ENCODE measurements around the gene PLA2G4B.

PLA2G4B gene

DNA sequence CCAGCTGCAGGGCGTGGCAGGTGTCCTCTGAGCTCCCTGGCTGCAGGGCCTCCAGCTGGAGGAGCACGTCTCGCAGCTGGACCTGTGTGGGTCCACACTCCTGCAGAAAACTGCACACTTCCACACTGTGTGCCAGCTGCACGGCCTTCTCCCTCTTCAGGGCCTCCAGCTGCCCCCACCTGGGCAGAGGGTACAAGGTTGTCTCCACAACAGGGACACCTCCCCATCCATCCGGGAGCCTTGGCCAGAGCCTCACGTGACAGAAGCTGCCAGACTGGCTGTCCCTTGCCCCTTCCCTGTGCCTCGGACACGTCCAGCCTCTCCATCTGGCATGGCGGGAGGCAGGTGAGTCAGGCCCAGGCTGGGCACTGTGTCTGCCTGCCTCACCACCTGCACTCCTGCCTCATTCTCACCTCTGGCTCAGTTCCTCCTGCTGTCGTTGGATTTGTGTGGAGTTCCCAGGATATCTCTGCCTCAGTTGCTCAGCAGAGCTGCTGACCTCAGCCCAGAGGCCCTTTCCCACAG is 40.7 kb downstream of the PLA2G4B start:
- H3K4me3 ChIP-seq (ENCODE audit: low read depth, low read length) = no peak overlapping the region
- TF ChIP-seq, protein P1, sequence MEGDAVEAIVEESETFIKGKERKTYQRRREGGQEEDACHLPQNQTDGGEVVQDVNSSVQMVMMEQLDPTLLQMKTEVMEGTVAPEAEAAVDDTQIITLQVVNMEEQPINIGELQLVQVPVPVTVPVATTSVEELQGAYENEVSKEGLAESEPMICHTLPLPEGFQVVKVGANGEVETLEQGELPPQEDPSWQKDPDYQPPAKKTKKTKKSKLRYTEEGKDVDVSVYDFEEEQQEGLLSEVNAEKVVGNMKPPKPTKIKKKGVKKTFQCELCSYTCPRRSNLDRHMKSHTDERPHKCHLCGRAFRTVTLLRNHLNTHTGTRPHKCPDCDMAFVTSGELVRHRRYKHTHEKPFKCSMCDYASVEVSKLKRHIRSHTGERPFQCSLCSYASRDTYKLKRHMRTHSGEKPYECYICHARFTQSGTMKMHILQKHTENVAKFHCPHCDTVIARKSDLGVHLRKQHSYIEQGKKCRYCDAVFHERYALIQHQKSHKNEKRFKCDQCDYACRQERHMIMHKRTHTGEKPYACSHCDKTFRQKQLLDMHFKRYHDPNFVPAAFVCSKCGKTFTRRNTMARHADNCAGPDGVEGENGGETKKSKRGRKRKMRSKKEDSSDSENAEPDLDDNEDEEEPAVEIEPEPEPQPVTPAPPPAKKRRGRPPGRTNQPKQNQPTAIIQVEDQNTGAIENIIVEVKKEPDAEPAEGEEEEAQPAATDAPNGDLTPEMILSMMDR (IDR thresholded peaks at IDR 0.05; ENCODE audit: low read depth, low read length) = no peak

DNA sequence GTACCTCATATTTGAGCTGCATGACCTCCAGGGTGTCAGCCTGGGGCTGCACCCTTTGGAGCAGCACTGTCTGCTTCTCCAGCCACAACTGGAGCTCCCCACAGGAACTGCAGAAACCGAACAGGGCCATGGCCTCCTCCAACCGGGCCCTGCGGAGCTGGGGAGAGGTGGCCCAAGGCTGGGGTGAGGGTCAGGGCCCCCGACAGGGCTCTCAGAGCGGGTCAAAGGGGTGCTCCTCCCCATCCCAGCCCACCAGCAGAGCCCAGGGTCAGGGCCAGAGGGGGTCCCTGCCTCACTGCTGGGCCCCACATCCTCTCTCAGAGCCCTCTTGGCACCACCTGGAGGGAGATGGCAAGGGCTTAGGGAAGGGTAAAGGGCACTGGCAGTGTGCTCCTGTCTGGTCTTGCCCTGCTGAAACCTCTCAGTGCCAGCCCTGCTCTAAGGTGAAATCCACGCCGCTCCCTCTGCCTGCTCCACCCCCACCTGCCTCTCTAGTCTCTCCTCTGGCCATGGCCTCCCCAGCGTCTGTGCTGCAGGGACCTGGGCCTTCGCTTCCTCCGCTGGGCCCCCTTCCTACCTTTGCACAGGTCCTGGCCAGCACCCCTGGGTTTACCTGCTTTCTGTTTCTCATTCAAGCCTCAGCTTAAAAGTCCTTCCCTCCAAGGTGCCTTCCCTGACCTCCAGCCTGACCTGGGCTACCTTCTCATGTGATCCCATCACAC is 41.7 kb downstream of the PLA2G4B start:
- H3K4me3 ChIP-seq (ENCODE audit: low read depth, low read length) = no peak overlapping the region
- TF ChIP-seq, protein P1 (IDR thresholded peaks at IDR 0.05; ENCODE audit: low read depth, low read length) = no peak

DNA sequence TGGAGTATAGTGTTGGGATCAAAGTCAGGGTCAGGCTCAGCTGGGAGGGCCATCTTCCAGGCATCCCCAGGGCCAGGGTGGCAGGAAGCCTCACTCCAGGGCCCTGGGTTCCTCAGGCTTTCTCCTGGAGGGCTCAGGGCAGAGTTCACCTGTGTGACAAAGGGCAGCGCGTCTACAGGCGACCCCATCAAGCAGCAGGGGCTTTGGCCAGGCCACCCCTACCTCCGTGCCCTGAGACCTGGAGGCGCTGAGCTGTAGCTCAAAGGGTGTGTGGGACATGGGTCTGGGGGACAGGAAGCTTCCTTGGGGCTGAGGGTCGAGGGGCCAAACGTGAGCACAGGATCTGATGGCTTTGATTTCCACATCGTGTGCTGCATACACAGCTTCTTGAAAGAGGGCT is 42.4 kb downstream of the PLA2G4B start:
- TF ChIP-seq, protein P1 (IDR thresholded peaks at IDR 0.05; ENCODE audit: low read depth, low read length) = no peak
- H3K4me3 ChIP-seq (ENCODE audit: low read depth, low read length) = no peak overlapping the region

DNA sequence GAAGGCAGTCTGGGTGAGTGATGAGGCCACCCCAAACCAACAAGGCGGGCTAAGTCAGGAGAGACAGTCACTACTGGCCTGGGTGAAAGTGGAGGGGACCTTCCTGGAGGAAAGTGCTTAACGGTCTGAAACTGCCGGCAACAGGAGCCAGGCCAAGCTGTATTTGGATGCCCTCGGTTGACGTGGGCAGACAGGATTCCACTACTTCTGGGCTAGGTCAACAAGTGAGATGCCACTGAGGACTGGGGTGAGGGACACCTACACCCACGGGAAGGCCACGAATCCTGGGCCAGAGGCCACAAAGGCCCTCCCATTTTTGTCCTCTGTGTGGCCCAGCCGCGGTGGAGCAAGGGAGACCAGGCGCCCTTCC is 42.9 kb downstream of the PLA2G4B start:
- no peak overlapping the region for H3K4me3 ChIP-seq (ENCODE audit: low read depth, low read length)
- TF ChIP-seq, protein P1 (IDR thresholded peaks at IDR 0.05; ENCODE audit: low read depth, low read length) = no peak

DNA sequence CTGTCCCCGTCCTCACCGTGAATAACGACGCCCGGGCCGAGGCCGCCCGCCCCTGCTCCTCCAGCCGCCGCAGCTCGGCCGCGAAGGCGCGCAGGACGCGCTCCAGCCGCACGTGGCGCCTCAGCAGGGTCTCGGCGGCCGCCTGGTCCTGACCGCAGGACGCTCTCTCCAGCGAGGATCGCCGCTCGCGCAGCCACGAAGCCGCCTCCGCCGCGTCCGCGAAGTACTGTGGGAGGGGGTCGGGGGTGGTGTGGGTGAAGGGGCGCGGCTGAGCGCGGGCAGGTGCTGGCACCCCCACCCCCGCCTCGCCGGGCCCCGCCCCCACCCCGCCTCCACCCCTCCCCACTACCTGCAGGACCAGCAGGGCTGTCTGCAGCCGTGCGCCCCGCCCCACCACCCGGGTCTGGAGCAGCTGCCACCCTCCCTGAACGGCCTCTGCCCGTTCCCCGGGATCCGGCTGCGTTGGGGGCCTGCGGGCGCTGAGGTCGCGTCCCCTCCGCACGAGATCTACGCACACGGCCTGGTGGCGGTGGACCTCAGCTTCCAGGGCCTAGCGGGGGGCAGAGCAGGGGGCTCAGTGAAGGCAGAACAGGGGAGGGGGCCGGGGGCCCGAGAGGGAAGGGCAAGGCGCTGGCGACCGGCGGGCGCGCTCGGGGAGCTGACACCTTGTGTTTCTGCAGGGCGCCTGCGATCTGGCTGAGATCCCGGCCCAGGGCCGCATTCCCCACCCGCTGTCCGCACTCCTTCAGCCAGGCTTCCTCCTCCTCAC is 43.5 kb downstream of the PLA2G4B start:
- TF ChIP-seq, protein P1 (IDR thresholded peaks at IDR 0.05; ENCODE audit: low read depth, low read length) = no peak
- H3K4me3 ChIP-seq (ENCODE audit: low read depth, low read length) = no peak overlapping the region

DNA sequence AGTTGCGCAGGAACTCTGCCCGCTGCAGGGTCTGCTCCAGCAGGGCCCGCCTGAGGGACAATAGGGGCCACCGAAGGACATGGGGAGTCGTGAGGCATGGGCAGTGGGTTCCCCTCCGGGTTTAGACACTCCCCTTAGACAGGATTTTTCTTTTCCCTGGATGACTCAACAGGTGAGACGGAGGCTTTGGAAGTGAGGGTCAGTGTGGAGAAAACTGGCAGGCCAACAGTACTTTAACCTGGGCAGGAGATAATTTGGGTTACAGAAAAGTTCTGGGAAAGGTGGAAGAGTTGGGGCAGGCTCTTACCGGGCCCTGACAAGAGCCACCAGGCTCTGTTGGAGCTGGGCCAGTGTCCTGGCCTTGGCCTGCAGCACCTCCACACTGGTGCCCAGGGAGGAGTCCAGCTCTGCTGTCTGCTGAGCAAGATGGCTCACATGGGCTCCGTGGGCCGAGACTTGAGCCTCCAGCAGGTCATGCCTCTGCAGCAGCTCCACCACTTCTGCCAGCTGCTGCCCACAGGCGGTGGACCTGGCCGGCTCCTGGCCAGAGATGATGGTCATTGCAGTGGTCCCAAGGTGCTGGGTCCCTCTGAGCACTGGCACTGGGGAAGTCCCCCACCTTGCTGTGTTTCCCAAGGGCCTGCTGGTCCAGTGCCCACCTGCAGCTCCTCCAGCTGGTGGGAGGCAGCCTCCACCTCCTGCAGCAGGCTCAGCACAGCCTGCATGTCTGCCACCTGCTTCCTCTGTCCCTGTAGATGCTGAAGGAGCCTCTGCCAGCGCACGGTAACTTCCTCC is 44.2 kb downstream of the PLA2G4B start:
- H3K4me3 ChIP-seq (ENCODE audit: low read depth, low read length) = no peak overlapping the region
- TF ChIP-seq, protein P1 (IDR thresholded peaks at IDR 0.05; ENCODE audit: low read depth, low read length) = no peak
